GM21786 (cell line): ENCODE measurements around the gene SEPTIN12.
"Not testable (repeated sequence)": the region's sequence is repeated elsewhere in the genome, so short reads cannot be mapped to it uniquely, and the experiment has no call there.

Experiments used
- ATAC-seq: cut with Tn5 transposase; IDR thresholded peaks from one replicate; pipeline ENCODE4 v1.9.1; 2021; ENCODE audit not compliant: unreplicated experiment

Gene SEPTIN12

DNA sequence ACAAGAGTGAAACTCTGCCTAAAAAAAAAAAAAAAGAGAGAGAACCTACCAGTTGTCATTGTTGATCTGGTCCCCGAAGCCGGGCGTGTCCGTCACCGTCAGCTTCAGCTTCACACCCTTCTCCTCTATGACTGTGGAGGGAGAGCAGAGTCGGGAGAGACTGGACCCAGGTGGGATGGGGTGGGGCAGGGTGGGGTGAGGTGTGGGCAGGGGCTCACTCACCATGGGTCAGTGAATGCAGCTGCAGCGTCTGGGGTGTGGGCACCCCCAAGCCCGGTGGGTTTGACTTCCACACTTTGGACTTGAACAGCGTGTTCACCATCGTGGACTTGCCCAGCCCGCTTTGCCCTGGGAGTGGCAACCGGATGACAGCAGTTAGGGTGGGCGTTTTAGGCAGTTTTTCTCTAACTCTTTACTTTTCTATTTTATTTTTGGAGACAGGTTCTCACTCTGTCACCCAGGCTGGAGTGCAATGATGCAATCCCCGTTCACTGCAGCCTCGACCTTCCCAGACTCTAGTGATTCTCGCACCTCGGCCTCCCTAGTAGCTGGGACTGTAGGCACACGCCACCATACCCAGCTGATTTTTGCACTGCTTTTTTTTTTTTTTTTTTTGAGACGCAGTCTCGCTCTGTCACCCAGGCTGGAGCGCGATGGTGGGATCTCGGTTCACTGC lies 2.2 kb downstream of the SEPTIN12 start:
- ATAC-seq = no peak

DNA sequence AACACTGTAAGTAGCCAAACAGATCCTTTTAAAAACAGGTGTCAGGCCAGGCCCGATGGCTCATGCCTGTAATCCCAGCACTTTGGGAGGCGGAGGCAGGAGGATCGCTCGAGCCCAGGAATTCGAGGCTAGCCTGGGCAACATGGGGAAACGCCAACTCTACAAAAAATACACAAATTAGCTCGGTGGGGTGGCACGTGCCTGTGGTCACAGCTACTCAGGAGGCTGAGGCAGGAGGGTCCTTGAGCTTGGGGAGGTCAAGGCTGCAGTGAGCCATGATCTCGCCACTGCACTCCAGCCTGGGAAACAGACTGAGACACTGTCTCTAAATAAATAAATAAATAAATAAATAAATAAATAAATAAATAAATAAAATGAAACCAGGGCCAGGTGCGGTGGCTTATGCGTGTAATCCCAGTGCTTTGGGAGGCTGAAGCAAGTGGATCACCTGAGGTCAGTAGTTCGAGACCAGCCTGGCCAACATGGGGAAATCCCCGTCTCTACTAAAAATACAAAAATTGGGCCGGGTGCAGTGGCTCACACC lies 3.6 kb downstream of the SEPTIN12 start:
- not testable (repeated sequence) for ATAC-seq

DNA sequence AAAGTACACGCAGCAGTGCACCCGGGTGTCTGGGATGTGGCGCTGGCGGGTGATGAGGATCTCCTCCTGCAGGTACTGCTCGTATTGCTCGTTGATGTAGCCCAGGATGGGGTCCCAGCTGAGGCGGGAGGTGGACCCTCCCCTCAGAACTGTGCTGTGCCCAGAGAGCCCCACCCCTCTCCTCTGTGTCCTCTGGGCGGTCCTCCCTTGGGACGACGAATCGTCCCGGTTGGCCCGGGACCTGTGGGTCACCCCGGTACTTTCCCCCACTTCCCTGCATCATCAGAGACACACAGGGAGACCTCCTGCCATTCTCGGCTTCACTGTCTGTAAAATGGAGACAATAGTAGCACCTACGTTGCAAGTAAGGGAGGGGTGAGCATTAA lies 4.2 kb downstream of the SEPTIN12 start:
- ATAC-seq = no peak

DNA sequence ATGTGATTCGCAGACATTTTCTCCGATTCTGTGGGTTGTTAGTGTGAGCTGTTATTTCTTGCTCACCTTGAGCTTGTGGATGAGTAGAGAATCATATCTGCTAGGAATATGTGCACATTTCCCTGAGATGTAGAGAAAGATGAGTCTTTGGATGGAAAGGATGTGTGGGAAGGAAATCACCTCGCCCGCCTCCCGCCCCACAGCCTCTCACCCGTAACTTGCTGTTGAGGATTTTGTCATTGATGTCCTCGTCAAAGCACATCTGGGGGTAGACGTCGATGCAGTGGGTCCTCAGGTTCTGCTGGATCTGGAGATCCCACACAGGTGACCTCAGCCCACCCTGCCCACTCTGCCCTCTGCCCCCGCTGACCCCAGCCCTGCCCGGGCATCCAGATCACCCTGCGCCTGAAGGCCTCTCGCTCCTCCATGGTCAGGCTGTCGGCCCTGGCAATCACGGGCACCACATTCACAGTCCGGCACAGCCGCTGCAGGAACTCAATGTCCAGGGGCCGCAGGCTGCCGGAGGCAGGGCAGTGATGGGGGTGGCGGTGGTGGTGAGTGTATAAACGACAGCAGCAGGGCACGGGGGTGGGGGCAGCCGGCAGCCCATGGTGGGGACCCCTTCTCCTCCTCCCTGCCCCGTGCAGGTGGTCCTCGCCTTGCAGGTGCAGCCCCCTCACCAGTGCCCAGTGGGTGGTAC lies 4.7 kb downstream of the SEPTIN12 start:
- no peak for ATAC-seq

DNA sequence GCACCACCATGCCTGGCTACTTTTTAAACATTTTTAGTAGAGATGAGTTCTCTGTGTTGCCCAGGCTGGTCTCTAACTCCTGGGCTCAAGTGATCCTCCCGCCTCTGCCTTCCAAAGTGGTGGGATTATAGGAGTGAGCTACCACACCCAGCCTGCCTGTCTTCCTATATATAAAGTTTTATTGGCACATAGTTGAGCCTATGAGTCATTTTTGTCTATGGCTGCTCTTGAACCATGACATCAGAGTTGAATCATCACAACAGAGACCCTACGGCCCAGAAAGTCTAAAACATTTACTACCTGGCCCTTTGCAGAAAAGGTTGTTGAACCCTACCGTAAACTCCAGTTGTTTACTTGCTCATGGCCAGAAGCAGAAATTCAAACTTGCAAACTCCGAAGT lies 7.9 kb downstream of the SEPTIN12 start:
- ATAC-seq = no peak

DNA sequence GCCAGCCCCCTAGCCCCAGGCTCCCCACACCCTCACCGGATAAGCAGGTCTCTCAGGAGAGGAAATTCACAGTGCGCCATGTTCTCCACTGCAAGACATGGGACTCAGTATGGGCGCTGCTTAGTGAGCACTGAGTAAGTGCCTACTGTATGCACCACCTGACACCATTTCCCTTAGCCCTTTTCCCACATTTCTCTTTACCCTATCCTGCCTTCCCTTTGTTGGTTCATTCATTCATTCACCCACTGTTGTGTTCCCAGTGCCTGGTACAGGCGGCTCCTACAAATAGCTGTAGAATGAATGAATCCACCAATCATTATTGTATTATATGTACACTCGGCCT lies 10.1 kb downstream of the SEPTIN12 start:
- ATAC-seq = no peak

DNA sequence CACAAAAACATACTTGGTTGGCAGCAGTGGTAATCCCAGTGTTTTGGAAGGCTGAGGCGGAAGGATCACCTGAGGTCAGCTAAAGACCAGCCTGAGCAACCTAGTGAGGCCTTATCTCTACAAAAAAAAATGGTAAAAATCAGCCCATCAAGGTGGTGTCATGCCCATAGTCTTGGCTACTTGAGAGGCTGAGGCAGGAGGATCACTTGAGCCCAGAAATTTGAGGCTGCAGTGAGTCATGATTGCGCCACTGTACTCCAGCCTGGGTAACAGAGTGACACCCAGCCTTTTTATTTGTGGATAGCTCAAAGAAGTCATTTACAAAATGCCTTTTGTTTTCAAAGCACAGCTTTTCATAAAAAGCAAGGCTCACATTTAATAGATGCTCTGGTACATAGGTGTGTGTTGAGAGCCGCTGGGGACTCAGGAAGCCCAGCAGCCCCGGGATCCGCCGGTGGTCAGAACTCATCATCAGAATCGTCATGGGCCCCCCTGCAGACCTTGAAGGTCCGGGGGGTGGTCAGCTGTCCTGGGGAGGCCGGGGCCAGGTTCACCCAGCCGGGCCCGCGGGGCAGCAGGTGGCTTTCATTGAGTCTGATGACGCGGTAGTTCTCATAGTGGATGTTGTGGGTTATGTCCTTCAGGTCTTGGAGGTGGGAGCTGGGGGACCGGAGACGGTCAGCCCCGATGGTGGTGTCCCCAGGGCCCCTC lies 10.7 kb downstream of the SEPTIN12 start:
- no peak for ATAC-seq

GRCh38 chr16:4776141-4776705 lies 11.9 kb downstream of the SEPTIN12 start:
- no peak for ATAC-seq

DNA sequence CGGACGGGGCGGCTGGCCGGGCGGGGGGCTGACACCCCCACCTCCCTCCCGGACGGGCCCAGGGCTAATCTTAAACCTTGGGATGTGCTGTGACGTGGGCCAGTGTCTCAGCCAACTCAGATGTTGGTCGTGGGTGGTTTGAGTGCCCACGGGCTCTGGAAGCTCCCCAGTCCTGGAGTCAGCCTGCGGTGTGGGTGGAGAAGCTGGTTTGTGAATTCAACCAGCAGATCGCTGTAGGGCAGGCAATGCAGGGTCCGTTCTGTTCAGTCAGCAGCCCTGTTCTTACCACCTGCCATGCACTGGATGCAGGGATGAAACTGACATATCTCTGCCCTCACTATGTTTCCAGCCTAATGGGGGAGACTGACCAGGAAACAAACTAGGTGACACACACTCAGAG lies 13.1 kb downstream of the SEPTIN12 start:
- ATAC-seq = no peak

DNA sequence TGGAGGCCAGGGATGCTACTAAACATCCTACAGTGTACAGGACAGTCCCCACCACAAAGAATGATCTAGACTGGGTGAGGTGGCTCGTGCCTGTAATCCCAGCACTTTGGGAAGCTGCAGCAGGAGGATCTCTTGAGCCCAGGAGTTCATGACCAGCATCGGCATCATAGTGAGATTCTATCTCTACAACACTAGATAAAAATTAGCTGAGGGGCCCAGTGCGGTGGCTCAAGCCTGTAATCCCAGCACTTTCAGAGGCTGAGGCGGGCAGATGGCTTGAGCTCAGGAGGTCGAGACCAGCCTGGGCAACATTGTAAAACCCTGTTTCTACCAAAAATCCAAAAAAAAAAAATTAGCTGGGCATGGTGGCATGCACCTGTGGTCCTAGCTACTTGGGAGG lies 15.8 kb downstream of the SEPTIN12 start:
- ATAC-seq = no peak

GRCh38 chr16:4771646-4772045 lies 16.5 kb downstream of the SEPTIN12 start:
- ATAC-seq = no peak

- ATAC-seq = no peak
These were observed 18.9 kb downstream of the SEPTIN12 start for GRCh38 chr16:4769306-4769638.

DNA sequence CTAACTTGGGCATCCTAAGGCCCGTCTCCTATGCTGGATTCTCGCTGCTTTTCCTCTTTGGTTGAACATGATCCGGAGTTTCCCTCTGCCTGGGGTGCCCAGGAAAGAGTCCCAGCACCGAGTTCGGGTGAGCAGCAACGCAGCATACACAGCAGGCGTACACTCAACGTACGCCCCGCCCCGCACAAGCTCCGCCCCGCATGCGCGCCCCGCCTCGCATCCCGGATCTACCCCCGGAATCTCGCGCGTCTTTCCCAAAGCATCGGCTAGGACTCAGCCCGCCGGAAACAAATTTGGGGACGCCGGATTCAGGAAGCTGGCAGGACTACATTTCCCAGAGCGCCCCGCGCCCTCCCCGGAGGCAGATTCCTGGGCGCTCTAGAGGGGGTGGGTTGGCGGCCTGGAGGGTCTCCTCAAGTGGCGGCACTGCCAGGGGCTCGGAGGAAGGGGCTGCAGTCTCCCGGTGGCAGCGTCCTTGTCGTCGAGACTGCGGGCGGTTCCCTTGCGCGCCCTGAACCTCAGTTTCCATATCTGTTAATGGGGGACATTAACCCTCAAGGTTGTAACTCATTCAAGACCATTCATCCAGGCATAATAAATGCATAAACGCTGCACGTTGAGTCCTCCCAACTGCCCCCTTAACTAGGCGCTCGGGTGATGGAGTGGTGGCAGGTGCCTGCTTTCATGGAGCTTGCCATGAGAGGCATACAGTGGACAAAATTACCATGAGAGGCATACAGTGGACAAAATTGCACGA lies 19.4 kb downstream of the SEPTIN12 start:
- ATAC-seq = peak; percentile 62

DNA sequence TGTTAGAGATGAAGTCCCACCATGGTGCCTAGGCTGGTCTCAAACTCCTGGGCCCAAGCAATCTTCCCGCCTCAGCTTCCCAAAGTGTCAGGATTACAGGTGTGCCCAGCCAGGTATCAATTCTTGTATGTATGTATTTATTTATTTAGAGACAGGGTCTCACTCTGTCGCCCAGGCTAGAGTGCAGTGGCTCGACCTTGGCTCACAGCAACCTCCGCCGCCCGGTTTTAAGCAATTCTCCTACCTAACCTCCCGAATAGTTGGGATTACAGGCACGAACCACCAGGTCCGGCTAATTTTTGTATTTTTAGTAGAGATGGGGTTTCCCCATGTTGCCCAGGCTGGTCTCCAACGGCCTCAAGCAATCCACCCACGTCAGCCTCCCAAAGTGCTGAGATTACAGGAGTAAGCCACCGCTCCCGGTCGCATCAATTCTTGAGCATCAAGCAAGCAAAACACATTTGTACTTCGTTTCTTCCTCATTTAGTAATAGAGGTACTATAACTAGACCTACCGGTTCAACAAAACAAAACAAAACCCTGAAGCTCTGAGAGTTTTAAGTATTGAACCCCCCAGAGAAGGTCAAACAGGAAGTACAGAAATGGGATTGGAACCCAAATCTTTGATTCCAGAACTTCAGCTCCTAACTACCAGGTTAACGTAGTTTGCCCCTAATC lies 20.1 kb downstream of the SEPTIN12 start:
- ATAC-seq = no peak

DNA sequence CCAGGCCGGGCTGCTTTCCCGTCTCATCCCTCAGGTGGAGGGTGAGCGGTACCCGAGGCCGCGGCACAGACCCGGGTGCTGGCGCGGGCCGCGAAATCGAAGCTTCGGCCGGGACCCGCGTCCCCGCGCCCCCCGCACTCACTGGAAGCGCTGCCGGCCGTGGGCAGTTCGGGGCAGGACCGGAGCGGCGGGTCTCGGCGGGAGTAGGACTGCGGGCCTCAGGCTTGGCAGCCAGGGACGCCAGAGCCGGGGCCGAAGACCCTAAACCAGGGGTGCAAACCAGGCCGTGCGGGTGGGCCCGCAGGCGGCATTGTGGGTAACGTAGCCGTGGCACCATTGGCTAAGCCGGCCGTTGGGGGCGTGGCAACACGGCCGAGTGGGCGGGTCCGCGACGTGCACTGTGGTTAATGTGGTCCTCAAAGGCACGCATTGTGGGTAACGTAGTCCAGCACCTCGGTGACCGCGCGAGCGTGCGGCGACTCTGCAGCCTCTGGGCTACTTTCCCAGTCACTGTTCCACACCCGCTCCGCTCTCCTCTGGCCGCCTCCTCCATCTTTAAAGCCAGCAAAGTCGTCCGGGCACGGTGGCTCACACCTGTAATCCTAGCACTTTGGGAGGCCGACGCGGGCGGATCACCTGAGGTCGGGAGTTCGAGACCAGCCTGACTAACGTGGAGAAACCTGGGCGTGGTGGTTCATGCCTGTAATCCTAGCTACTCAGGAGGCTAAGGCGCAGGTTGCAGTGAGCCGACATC lies 21.1 kb downstream of the SEPTIN12 start, which contains the start of gene ZNF500:
ZNF500 (minus strand) TSS at position 288 of the 754 bp plus-strand sequence. CDS start 1,184 bp downstream, outside the sequence.
- ATAC-seq = peak; percentile 91

DNA sequence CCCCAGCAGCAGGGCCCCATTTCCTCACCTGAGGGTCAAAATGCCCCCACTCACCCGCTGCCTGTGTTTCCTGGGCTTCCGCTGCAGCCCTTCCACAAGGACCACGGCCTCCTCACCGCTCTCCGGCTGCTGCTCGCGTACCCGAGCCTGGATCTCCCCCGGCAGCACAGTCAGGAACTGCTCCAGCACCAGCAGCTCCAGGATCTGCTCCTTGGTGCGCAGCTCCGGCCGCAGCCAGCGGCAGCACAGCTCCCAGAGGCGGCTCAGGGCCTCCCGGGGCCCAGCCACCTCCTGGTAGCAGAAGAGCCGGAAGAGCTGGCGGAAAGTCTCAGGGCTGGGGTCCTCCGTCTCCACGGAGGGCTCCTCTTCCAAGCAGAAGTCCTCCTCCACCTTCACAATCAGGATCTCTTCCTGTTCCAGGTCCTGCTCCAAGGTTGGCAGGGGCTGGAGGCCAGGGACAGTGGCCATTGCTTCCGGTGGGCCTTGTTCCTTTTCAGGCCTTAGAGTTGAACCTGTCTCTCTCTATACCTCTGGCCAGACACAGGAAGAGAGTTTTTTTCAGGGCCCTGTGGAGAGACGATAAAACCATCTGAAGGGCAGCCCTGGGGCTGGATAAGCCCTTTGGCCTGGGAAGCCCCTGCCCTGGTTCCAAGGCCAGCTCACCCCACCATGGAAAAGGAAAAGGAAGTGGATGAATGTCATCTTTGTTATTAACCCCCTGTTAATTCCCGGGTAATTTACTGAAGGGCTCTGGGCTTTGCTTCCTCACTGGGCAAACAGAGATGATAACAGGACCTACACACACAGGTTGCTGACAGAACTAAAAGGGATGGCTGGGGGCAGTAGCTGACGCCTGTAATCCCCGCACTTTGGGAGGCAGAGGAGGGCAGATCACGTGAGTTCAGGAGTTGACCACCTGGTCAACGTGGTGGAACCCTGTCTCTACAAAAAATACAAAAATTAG lies 22.4 kb downstream of the SEPTIN12 start:
- no peak for ATAC-seq

GRCh38 chr16:4763791-4764190 lies 24.4 kb downstream of the SEPTIN12 start:
- no peak for ATAC-seq

DNA sequence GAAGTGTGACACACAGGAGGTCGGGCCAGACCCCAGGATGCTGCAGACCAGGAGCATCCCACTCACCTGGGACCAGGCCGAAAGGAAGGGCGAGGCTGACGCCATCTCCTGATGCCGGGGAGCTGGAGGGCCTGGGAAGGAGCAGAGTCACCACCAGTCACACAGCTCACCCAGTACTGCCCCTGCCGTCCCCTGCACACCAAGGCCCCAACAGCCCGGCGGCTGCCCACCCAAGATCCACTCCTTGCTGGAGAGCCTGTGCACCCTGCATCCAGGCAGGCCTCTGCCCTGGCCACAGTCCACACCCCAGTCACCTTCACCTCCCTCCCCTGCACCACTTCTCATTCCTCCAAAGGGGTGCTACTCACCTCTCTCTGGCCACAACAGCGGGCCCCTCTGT lies 25.9 kb downstream of the SEPTIN12 start:
- ATAC-seq = no peak
